ENCODE measurements around the gene ME1. TPM values are rescaled to one million over a fixed set of nuclear protein-coding genes. Genes with fewer than 3 reads are reported as not detected.

ME1 gene
- total RNA-seq, 2 donors from 2014 or later, result not detected

- H3K27ac Mint-ChIP-seq, result no peak overlapping the region
- H3K36me3 Mint-ChIP-seq, result no peaks in the 10 kb centered on the region
- peaks cover 0 to 4% of the 10 kb centered on the region in 2 donors for H3K9me3 Mint-ChIP-seq
- DNase-seq (ENCODE audit: low spot score in 2 of 2) (no peak), ATAC-seq (no peak)
Measured at GRCh38 chr6:83443516-83443915, 12.7 kb upstream of the ME1 start.

DNA sequence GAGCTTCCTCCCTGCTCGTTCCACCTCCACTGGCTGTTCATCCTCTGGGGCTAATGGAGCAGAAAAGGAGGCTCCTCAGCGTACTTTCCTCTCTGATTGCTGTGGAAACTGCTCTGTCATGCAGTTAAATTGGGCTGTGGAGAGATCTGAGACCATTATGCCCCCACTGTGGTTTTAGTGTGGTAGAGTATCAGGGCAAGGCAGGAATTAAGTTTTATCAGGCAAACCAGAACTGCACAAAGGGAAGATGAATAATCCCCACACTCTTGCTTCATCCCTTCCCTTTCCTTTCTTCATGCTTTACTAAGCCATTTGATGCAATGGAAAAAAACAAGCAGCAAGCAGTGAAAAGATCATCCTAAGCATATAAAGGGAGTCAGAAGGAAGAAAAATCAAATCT, 11.9 kb upstream of the ME1 start:
- ATAC-seq (no peak), DNase-seq (ENCODE audit: low spot score in 2 of 2) (no peak)
- no peaks in the 10 kb centered on the region for H3K36me3 Mint-ChIP-seq
- no peak overlapping the region for H3K27ac Mint-ChIP-seq
- peaks cover 0 to 4% of the 10 kb centered on the region in 2 donors for H3K9me3 Mint-ChIP-seq

GRCh38 chr6:83439201-83439600, 8.3 kb upstream of the ME1 start:
- Mint-ChIP-seq H3K27ac (no peak overlapping the region), H3K9me3 (peaks cover 0 to 4% of the 10 kb centered on the region in 2 donors), H3K36me3 (no peaks in the 10 kb centered on the region)
- ATAC-seq, result no peak
- DNase-seq (ENCODE audit: low spot score in 2 of 2), result no peak

DNA sequence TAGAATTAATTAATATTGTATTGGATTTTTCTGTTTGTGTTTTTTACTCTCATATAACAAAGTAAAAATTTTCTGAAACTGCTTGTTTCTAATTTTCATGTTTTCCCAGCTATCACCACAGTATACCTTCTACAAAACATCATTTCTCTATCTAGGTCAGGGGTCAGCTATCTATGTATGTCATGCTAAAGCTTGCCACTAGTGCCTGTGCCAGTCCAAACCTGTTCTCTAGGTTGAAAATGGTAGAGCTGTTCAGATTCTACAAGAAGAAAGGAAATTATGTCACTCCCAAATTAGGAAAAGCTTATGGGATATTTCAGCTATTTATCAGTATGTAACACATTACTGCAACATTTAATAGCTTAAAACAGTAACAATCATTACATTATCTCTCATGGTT, 5.8 kb upstream of the ME1 start:
- H3K27ac Mint-ChIP-seq, result no peak overlapping the region
- ATAC-seq, result no peak
- no peaks in the 10 kb centered on the region for H3K9me3 Mint-ChIP-seq
- no peaks in the 10 kb centered on the region for H3K36me3 Mint-ChIP-seq
- no peak for DNase-seq (ENCODE audit: low spot score in 2 of 2)

- Mint-ChIP-seq H3K36me3 (peaks cover 0 to 8% of the 10 kb centered on the region in 2 donors), H3K27ac (no peak overlapping the region), H3K9me3 (no peaks in the 10 kb centered on the region)
- ATAC-seq (no peak), DNase-seq (ENCODE audit: low spot score in 2 of 2) (no peak)
Measured at GRCh38 chr6:83433177-83433576, 2.3 kb upstream of the ME1 start.

DNA sequence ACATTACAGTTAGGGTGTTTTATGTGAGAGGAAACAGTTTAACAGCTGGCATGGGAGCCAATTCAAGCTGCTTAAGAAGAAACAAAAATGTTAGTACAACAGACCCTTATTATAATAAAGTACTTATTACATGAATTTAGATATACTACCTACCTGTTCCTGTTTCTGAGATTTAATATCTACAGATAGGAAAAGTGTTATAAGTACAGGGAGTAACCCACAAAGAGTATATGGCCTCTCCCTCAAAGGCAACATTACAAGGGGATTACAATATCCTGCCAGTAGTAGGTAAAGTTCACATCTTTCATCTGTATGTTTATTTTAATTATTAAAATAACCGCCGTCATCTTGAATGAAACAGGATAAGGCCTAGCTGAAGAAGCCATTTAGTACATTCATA, 1.8 kb upstream of the ME1 start:
- peaks cover 0 to 8% of the 10 kb centered on the region in 2 donors for H3K36me3 Mint-ChIP-seq
- H3K9me3 Mint-ChIP-seq, result no peaks in the 10 kb centered on the region
- no peak for DNase-seq (ENCODE audit: low spot score in 2 of 2)

GRCh38 chr6:83431545-83432155, 799 bp upstream of the ME1 start:
- no peak for ATAC-seq
- DNase-seq (ENCODE audit: low spot score in 2 of 2), result no peak
- Mint-ChIP-seq H3K36me3 (peaks cover 0 to 8% of the 10 kb centered on the region in 2 donors), H3K9me3 (no peaks in the 10 kb centered on the region), H3K27ac (no peak overlapping the region)

More for the DNA sequence above, 1.8 kb upstream of the ME1 start:
- no peak for ATAC-seq
- no peak overlapping the region for H3K27ac Mint-ChIP-seq

DNA sequence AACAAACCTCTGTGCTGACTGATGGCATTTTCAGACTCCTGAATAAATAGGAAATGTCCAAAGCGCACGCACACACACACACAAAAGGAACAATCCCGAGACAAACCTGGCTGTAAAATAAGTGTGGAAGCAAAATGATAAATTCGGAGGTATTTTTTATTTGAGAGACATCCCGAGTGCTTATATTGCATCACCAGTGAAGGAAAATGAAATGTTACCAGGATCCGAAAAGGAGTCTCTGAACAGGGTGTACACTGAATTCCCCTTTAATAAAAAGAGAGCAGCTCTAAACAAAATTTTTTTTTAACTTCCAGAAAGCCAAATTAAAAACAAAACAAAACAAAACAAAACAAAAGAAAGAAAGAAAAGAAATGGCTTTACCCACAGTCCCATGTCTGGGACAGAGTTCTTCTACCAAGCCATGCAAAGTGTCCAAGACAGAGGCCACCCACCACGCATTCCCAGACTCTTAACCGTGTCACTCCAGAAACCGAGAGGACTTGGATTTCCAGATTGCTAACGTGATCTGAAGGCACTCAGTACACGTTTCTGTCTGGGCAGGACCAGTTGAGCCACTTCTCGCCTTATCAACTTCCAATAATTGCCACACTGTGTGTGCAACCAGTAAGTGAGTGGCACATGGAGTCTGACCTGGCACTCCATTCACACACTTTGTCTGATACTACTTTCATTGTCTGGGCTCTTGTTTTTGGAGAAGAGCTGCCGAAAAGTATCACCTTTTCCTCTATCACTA, 817 bp downstream of the ME1 start:
- Mint-ChIP-seq H3K27ac (no peak overlapping the region), H3K36me3 (peaks cover 0 to 8% of the 10 kb centered on the region in 2 donors), H3K9me3 (peaks cover 4% of the 10 kb centered on the region in 2 donors)
- ATAC-seq (no peak), DNase-seq (ENCODE audit: low spot score in 2 of 2) (no peak)

- DNase-seq (ENCODE audit: low spot score in 2 of 2), result no peak
- Mint-ChIP-seq H3K27ac (no peak overlapping the region), H3K9me3 (peaks cover 5% of the 10 kb centered on the region in 2 donors), H3K36me3 (peaks cover 0 to 8% of the 10 kb centered on the region in 2 donors)
- ATAC-seq, result no peak
Measured at GRCh38 chr6:83429269-83429668, 1.6 kb downstream of the ME1 start.

GRCh38 chr6:83424392-83425018, 6.3 kb downstream of the ME1 start:
- DNase-seq (ENCODE audit: low spot score in 2 of 2) (no peak), ATAC-seq (no peak)
- Mint-ChIP-seq H3K27ac (no peak overlapping the region), H3K9me3 (peaks cover 5 to 11% of the 10 kb centered on the region in 2 donors), H3K36me3 (no peaks in the 10 kb centered on the region)

DNA sequence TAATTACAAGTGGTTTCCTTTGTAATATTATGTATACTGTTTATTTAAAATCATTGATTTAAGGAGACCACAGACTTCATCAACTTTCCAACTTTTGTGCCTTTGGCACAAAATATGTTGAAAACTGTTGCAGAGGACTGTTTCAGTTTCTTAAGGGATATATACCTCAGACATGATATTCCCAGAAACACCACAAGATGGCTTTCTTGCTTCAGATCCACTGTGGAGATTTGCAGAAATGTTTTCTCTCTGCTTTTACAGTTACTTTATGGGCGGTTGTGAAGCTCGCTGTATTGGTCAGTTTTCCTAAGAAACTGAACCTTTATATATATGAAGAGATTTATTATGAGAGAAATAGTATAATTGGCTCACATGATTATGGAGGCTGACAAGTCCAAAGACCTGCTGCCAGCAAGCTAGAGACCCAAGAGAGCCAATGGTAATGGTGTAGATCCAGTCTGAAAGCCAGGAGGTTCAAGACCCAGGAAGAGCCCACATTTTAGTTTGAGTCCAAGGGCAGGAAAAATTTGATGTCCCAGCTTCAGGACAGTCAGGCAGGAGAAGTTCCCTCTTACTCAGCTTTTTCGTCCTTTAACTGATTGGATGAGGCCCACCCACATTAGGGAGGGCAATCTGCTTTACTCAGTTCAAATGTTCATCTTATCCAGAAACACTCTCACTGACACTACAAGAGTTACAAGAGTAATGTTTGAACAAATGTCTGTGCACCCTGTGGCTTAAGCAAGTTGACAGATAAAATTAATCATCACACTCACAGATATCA, 12.8 kb downstream of the ME1 start:
- ATAC-seq (no peak), DNase-seq (ENCODE audit: low spot score in 2 of 2) (no peak)
- no peak overlapping the region for H3K27ac Mint-ChIP-seq
- H3K36me3 Mint-ChIP-seq, result no peaks in the 10 kb centered on the region
- H3K9me3 Mint-ChIP-seq, result peaks cover 0 to 6% of the 10 kb centered on the region in 2 donors

DNA sequence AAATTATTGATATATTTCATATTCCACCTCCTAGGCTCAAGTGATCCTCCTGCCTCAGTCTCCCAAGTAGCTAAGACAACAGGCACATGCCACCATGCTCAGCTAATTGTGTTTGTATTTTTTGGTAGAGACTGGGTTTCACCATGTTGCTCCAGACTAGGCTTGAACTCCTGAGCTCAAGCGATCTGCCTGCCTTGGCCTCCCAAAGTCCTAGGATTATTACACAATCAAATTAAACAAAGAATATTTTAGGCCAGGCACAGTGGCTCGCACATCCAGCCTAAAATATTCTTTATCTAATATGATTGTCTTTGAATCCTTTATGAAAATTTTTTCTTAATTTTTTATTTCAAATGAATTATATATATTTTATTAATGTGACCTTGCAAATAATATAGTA, 17.8 kb downstream of the ME1 start:
- H3K27ac Mint-ChIP-seq, result no peak overlapping the region
- H3K9me3 Mint-ChIP-seq, result no peaks in the 10 kb centered on the region
- ATAC-seq (no peak), DNase-seq (ENCODE audit: low spot score in 2 of 2) (no peak)
- no peaks in the 10 kb centered on the region for H3K36me3 Mint-ChIP-seq

DNA sequence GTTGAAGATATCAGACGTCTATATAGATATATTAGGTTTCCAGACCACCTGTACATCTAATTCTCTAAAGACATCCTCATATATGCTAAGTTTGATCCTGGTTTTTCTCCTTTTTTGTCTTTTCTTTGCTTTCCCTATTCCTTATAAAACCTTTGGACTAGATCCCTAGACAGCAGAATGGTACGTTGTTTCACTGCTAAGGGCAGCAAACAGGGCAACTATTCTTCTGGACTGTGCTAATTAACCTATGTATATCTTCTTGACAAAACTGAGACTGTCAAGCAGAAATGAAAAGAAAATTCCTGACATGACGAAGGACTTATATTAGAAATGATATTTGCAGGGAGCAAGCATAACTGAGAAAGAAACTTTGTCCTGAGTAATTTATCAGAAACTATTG, 19.1 kb downstream of the ME1 start:
- Mint-ChIP-seq H3K9me3 (peaks cover 0 to 3% of the 10 kb centered on the region in 2 donors), H3K36me3 (no peaks in the 10 kb centered on the region), H3K27ac (no peak overlapping the region)
- DNase-seq (ENCODE audit: low spot score in 2 of 2), result no peak
- ATAC-seq, result no peak

GRCh38 chr6:83403191-83403590, 27.7 kb downstream of the ME1 start:
- no peaks in the 10 kb centered on the region for H3K36me3 Mint-ChIP-seq
- DNase-seq (ENCODE audit: low spot score in 2 of 2), result no peak
- ATAC-seq, result no peak
- H3K27ac Mint-ChIP-seq, result no peak overlapping the region
- H3K9me3 Mint-ChIP-seq, result peaks cover 10 to 14% of the 10 kb centered on the region in 2 donors

DNA sequence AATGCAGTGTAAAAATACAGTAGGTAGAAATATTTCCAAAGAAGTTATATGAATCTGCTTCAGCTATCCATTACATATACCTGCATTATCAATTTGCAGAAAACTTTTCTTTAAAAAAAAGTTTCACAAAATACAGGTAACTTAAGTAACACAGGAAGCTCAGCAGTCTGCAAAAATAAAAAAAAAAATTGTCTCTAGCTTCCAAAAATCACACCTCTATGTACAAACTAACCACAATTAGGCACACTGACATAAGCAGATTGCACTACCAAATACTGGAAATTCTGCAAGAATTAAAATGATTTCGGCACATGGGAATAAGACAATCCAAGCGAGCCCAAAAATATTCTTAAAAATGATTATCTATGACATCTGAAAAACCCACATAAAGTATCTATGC, 41.2 kb downstream of the ME1 start:
- no peak for ATAC-seq
- no peaks in the 10 kb centered on the region for H3K36me3 Mint-ChIP-seq
- no peak overlapping the region for H3K27ac Mint-ChIP-seq
- no peak for DNase-seq (ENCODE audit: low spot score in 2 of 2)
- H3K9me3 Mint-ChIP-seq, result peaks cover 0 to 5% of the 10 kb centered on the region in 2 donors

- Mint-ChIP-seq H3K36me3 (no peaks in the 10 kb centered on the region), H3K9me3 (no peaks in the 10 kb centered on the region), H3K27ac (no peak overlapping the region)
- DNase-seq (ENCODE audit: low spot score in 2 of 2), result no peak
- ATAC-seq, result no peak
Measured at GRCh38 chr6:83385473-83385872, 45.4 kb downstream of the ME1 start.

GRCh38 chr6:83384751-83385150, 46.1 kb downstream of the ME1 start:
- ATAC-seq (no peak), DNase-seq (ENCODE audit: low spot score in 2 of 2) (no peak)
- Mint-ChIP-seq H3K9me3 (no peaks in the 10 kb centered on the region), H3K27ac (no peak overlapping the region), H3K36me3 (no peaks in the 10 kb centered on the region)

Measured in activated naive CD4-positive, alpha-beta T cell treated with anti-CD3 and anti-CD28 coated beads, Interleukin-2, amount 50 U/mL, for 72 hours (primary cell).